Endothelial cell of umbilical vein (primary cell): ENCODE data around the gene SDC4. TPM values are rescaled to one million over a fixed set of nuclear protein-coding genes. Genes with fewer than 3 reads are reported as not detected.

Experiments
- BruUV-seq: library from RNA; stranded (reverse); fragments of 400-500 nt; replicated peaks from 2 replicates; lab custom pipeline; 2021; lab: Mats Ljungman, UMichigan
- CTCF ChIA-PET: fragments of 300-600, 350-600 bp; sonication (Branson Sonifier 250); formaldehyde crosslinking; loops from one replicate; lab custom pipeline; 2021; ENCODE audit warnings: antibody characterized with exemption, inconsistent platforms; lab: Charles Lee
- POLR2A ChIA-PET: fragments of 300-600, 350-600 bp; sonication (Branson Sonifier 250); formaldehyde crosslinking; loops from one replicate; lab custom pipeline; 2021; ENCODE audit warnings: antibody characterized with exemption, inconsistent platforms; lab: Charles Lee
- DNase-seq: peaks from one replicate; pipeline ENCODE4 v3.0.0-alpha.2; 2011; ENCODE audit warnings: low read depth, low spot score
- FAIRE-seq: peaks from 2 replicates; lab custom pipeline; 2011; peaks lifted over from hg19 to GRCh38; lab: Jason Lieb, UNC
- H2AFZ ChIP-seq: 2 replicates; pipeline ENCODE4 v1.6.0; 2012; ENCODE audit warnings: low read depth, low read length, control low read depth, inconsistent platforms
- H3K27ac ChIP-seq: 2 replicates; pipeline ENCODE4 v1.5.1; 2011; ENCODE audit warnings: low read depth, mild to moderate bottlenecking, control low read depth, low read length, moderate library complexity; ENCODE audit not compliant: insufficient read depth
- H3K27me3 ChIP-seq, 2 experiments: 2 replicates each; pipeline versions ENCODE4 v1.6.0 to v1.6.1; 2011; ENCODE audit warnings: low read length in 2 of 2, mixed read lengths in 1 of 2; ENCODE audit not compliant: control insufficient read depth in 2 of 2, insufficient read depth in 2 of 2
- H3K36me3 ChIP-seq, 2 experiments: 2 replicates in 1 of 2; 3 replicates in 1 of 2; pipeline ENCODE4 v1.5.1; 2011; ENCODE audit warnings: low read length in 2 of 2, mild to moderate bottlenecking in 1 of 2, moderate library complexity in 1 of 2; ENCODE audit not compliant: control insufficient read depth in 2 of 2, insufficient read depth in 2 of 2; ENCODE audit errors: extremely low read depth in 1 of 2
- H3K4me1 ChIP-seq: 3 replicates; pipeline ENCODE4 v1.5.1; 2011; ENCODE audit warnings: mild to moderate bottlenecking, low read length; ENCODE audit not compliant: control insufficient read depth, insufficient read depth; ENCODE audit errors: extremely low read depth
- H3K4me2 ChIP-seq: 2 replicates; pipeline ENCODE4 v1.6.1; 2011; ENCODE audit warnings: low read length, control low read depth, mixed read lengths; ENCODE audit not compliant: insufficient read depth
- H3K4me3 ChIP-seq, 3 experiments: fragments of 200-600 bp in 1 of 3; sonication (generic), shearing (Covaris generic) in 1 of 3; replicated peaks in 1 of 3; 2 replicates each; pipeline ENCODE4 v1.5.1; 2011 to 2016; ENCODE audit warnings: control low read depth in 3 of 3, low read length in 3 of 3, mild to moderate bottlenecking in 2 of 3, inconsistent platforms in 1 of 3, low read depth in 1 of 3, moderate library complexity in 1 of 3; ENCODE audit not compliant: insufficient read depth in 1 of 3
- H3K79me2 ChIP-seq: 2 replicates; pipeline ENCODE4 v1.6.0; 2012; ENCODE audit warnings: low read length, inconsistent platforms; ENCODE audit not compliant: control insufficient read depth, insufficient read depth
- H3K9ac ChIP-seq: replicated peaks from 2 replicates; pipeline ENCODE3; 2011; ENCODE audit warnings: low read length, control low read depth; ENCODE audit not compliant: insufficient read depth; ENCODE audit errors: extremely low read depth
- H3K9me1 ChIP-seq: replicated peaks from 3 replicates; pipeline ENCODE4 v1.6.0; 2011; ENCODE audit warnings: mild to moderate bottlenecking, low read length; ENCODE audit not compliant: control insufficient read depth, insufficient read depth; ENCODE audit errors: extremely low read depth
- H3K9me3 ChIP-seq: replicated peaks from 2 replicates; pipeline ENCODE4 v1.5.1; 2012; ENCODE audit warnings: low read length, inconsistent platforms; ENCODE audit not compliant: control insufficient read depth, insufficient read depth
- H4K20me1 ChIP-seq: replicated peaks from 2 replicates; pipeline ENCODE3; 2011; ENCODE audit warnings: mild to moderate bottlenecking, low read length; ENCODE audit not compliant: control insufficient read depth, insufficient read depth; ENCODE audit errors: extremely low read depth
- EZH2 ChIP-seq: IDR thresholded peaks from 2 replicates; pipeline ENCODE4 v1.6.1; 2012; ENCODE audit warnings: borderline replicate concordance, low read depth, mild to moderate bottlenecking, moderate library complexity, low read length, inconsistent platforms; ENCODE audit not compliant: severe bottlenecking
- FOS ChIP-seq: IDR thresholded peaks from 2 replicates; pipeline ENCODE4 v1.6.1; 2011; ENCODE audit warnings: mild to moderate bottlenecking, low read length, moderate library complexity, borderline replicate concordance; ENCODE audit not compliant: insufficient read depth
- GATA2 ChIP-seq: IDR thresholded peaks from 2 replicates; pipeline ENCODE4 v1.7.0; 2011; ENCODE audit warnings: low read depth, mild to moderate bottlenecking, moderate library complexity, mixed read lengths, low read length; ENCODE audit not compliant: insufficient read length, insufficient read depth
- JUN ChIP-seq: IDR thresholded peaks from 2 replicates; pipeline ENCODE4 v1.6.1; 2011; ENCODE audit warnings: borderline replicate concordance, low read depth; ENCODE audit not compliant: insufficient read length, insufficient read depth
- MAX ChIP-seq: IDR thresholded peaks from 2 replicates; pipeline ENCODE4 v1.6.1; 2011; ENCODE audit not compliant: insufficient read depth, insufficient read length
- MYC ChIP-seq: IDR thresholded peaks from one replicate; pipeline ENCODE4 v1.6.1; 2011; ENCODE audit warnings: mild to moderate bottlenecking, low read depth, low read length
- POLR2A ChIP-seq: IDR thresholded peaks from 2 replicates; pipeline ENCODE4 v1.6.1; 2012; ENCODE audit warnings: low read depth, mild to moderate bottlenecking, control low read depth, low read length
- POLR2AphosphoS5 ChIP-seq: IDR thresholded peaks from 2 replicates; pipeline ENCODE4 v1.6.1; 2012; ENCODE audit warnings: low read depth, mild to moderate bottlenecking, control low read depth, low read length, moderate library complexity; ENCODE audit not compliant: insufficient read depth
- dilution Hi-C: fragments of 300-500 bp; cut with MboI; formaldehyde crosslinking; loops from one replicate; pipeline ENCODE4 v1.15.0; 2019; ENCODE audit warnings: low sequenced_read_pairs; ENCODE audit not compliant: extremely low pct_ligation_motif_present
- intact Hi-C: fragments of 100-400 bp; cut with micrococcal nuclease; formaldehyde crosslinking; loops from one replicate; pipeline ENCODE4 v1.10.0; 2022
- polyA plus RNA-seq, 4 experiments: library from polyadenylated mRNA; depleted of rRNA in 3 of 4; stranded (reverse) in 3 of 4; unstranded in 1 of 4; fragments of >200 nt; gene quantifications; 2 replicates each; pipeline versions ENCODE4 v1.2.1 to v1.2.3, GENCODE V29; 2011 to 2012; ENCODE audit warnings: missing spikeins in 1 of 4
- total RNA-seq: library from RNA; stranded (reverse); gene quantifications from 2 replicates; pipeline ENCODE4 v1.2.3, GENCODE V29; 2021
- TF ChIP-seq, protein P1 (sequence below), 2 donors: IDR thresholded peaks; 1 replicate in 1 of 2; 2 replicates in 1 of 2; pipeline ENCODE4 v1.5.1; 2011; ENCODE audit warnings: low read length in 2 of 2, mild to moderate bottlenecking in 2 of 2, moderate library complexity in 2 of 2, control low read depth in 1 of 2, inconsistent platforms in 1 of 2, low read depth in 1 of 2; ENCODE audit not compliant: insufficient read depth in 1 of 2; ENCODE audit errors: extremely low read depth in 1 of 2

The SDC4 gene
- total and polyA plus RNA-seq, 2 donors (not counting 3 experiments of a cell fraction or from before 2014, with no cell fraction given): 26.3 to 32.0 TPM

DNA sequence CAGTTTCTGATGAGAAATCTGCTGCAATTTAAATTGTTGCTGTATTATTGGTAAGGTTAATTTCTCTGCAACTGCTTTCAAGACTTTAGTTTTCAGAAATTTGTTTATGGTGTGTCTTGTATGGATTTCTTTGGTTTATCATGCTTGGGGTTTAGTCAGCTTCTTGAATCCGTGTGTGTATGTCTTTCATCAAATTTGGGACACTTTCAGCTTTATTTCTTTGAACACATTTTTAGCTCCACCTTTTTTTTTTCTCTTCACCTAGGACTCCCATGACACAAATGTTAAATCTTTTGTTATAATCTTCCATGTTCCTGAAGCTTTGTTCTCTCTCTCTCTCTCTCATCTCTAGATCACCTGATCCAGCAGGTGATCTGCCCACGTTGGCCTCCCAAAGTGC, 43.3 kb upstream of the SDC4 start:
- POLR2A ChIA-PET: no interaction called here

More for the DNA sequence above, 43.3 kb upstream of the SDC4 start:
- Histone ChIP-seq H3K27ac (no peak overlapping the region), H3K4me2 (no peak overlapping the region), H3K79me2 (no peaks in the 10 kb centered on the region), H3K9me1 (no peaks in the 10 kb centered on the region), H3K9ac (no peak overlapping the region), H3K27me3 (no peaks in the 10 kb centered on the region), H4K20me1 (no peaks in the 10 kb centered on the region), H2AFZ (no peak overlapping the region), H3K36me3 (no peaks in the 10 kb centered on the region), H3K4me1 (peaks cover 3% of the 10 kb centered on the region), H3K4me3 (no peak overlapping the region), H3K9me3 (no peaks in the 10 kb centered on the region)
- intact Hi-C loops (no loop called here), dilution Hi-C loops (no loop called here)
- BruUV-seq: no TSS peak
- DNase-seq (no peak), FAIRE-seq (no peak)
- TF ChIP-seq JUN (no peak), MYC (no peak), MAX (no peak), GATA2 (no peak), POLR2A (no peak), POLR2AphosphoS5 (no peak), EZH2 (no peak), FOS (no peak)
- TF ChIP-seq, protein P1, sequence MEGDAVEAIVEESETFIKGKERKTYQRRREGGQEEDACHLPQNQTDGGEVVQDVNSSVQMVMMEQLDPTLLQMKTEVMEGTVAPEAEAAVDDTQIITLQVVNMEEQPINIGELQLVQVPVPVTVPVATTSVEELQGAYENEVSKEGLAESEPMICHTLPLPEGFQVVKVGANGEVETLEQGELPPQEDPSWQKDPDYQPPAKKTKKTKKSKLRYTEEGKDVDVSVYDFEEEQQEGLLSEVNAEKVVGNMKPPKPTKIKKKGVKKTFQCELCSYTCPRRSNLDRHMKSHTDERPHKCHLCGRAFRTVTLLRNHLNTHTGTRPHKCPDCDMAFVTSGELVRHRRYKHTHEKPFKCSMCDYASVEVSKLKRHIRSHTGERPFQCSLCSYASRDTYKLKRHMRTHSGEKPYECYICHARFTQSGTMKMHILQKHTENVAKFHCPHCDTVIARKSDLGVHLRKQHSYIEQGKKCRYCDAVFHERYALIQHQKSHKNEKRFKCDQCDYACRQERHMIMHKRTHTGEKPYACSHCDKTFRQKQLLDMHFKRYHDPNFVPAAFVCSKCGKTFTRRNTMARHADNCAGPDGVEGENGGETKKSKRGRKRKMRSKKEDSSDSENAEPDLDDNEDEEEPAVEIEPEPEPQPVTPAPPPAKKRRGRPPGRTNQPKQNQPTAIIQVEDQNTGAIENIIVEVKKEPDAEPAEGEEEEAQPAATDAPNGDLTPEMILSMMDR (IDR thresholded peaks at IDR 0.05; ENCODE audit: extremely low read depth in 1 of 2, insufficient read depth in 1 of 2, low read depth in 1 of 2, low read length in 2 of 2): no peak
- CTCF ChIA-PET: interaction anchor here (2.9 kb wide), 1 partner anchor 45 kb away, joined by 11 read pairs; no protein-coding TSS in a partner anchor
